BLaER1 treated with 17β-estradiol and CSF1 and Interleukin-3, amounts not matched to agents 10 nM and 100 nM (cell line): ENCODE measurements around the gene TWSG1.
"Not testable (repeated sequence)": the region's sequence is repeated elsewhere in the genome, so short reads cannot be mapped to it uniquely, and the experiment has no call there.

Source experiments
- H3K27ac ChIP-seq, 11 experiments: shearing (Covaris generic); formaldehyde crosslinking; 2 replicates each; pipeline ENCODE4 v1.8.1; 2022
- H3K27me3 ChIP-seq, 11 experiments: shearing (Covaris generic); formaldehyde crosslinking; 2 replicates each; pipeline ENCODE4 v1.8.1; 2022
- H3K36me3 ChIP-seq, 11 experiments: shearing (Covaris generic); formaldehyde crosslinking; 2 replicates each; pipeline ENCODE4 v1.8.1; 2022
- H3K4me1 ChIP-seq, 10 experiments: shearing (Covaris generic); formaldehyde crosslinking; 2 replicates each; pipeline ENCODE4 v1.8.1; 2022
- H3K4me2 ChIP-seq, 11 experiments: shearing (Covaris generic); formaldehyde crosslinking; 2 replicates each; pipeline ENCODE4 v1.8.1; 2022
- H3K4me3 ChIP-seq, 10 experiments: shearing (Covaris generic); formaldehyde crosslinking; 2 replicates each; pipeline ENCODE4 v1.8.1; 2022
- H3K9ac ChIP-seq, 11 experiments: shearing (Covaris generic); formaldehyde crosslinking; 2 replicates each; pipeline ENCODE4 v1.8.1; 2022
- H3K9me3 ChIP-seq, 11 experiments: shearing (Covaris generic); formaldehyde crosslinking; replicated peaks in 1 of 11; 2 replicates each; pipeline ENCODE4 v1.8.1; 2022
- H4K20me1 ChIP-seq, 11 experiments: shearing (Covaris generic); formaldehyde crosslinking; 2 replicates each; pipeline ENCODE4 v1.8.1; 2022
- Cebpa-rat ChIP-seq, 11 experiments: shearing (Covaris generic); IDR thresholded peaks; 2 replicates each; pipeline ENCODE4 v1.8.1; 2022

The TWSG1 gene

GRCh38 chr18:9431296-9431695, 96.7 kb downstream of the TWSG1 start:
- Histone ChIP-seq H3K9ac (no peak overlapping the region), H3K4me2 (no peak overlapping the region), H3K9me3 (peaks cover 11 to 44% (median 22%) of the 10 kb centered on the region in 11 experiments; a peak in 21 of 22 replicates), H3K27ac (no peak overlapping the region), H4K20me1 (no peaks in the 10 kb centered on the region), H3K36me3 (no peaks in the 10 kb centered on the region), H3K4me1 (peaks cover 7 to 21% (median 14%) of the 10 kb centered on the region in 10 experiments; a peak in 19 of 20 replicates), H3K27me3 (no peaks in the 10 kb centered on the region), H3K4me3 (no peak overlapping the region)
- TF ChIP-seq Cebpa-rat (IDR thresholded peaks at IDR 0.05): no peak

- Histone ChIP-seq H3K4me2 (peak overlapping the region; percentile 10 to 71 (median 58)), H3K27ac (peak overlapping the region in 8 of 11 experiments; percentile 18 to 60 (median 46); a peak in 12 of 22 replicates), H3K4me1 (peaks cover 7 to 17% (median 14%) of the 10 kb centered on the region in 10 experiments; a peak in 19 of 20 replicates), H3K9ac (0 out of 22 replicates have a peak overlapping the region, but pooled peaks of 2 of the 11 experiments have one; percentile 19 to 38), H3K9me3 (peaks cover 11 to 42% (median 22%) of the 10 kb centered on the region in 11 experiments; a peak in 21 of 22 replicates)
- H3K36me3 ChIP-seq, H3K27me3 ChIP-seq, H3K4me3 ChIP-seq, H4K20me1 ChIP-seq: not testable (repeated sequence)
Measured at GRCh38 chr18:9433122-9433521, 98.5 kb downstream of the TWSG1 start.

GRCh38 chr18:9433671-9434121, 99.1 kb downstream of the TWSG1 start:
- TF ChIP-seq Cebpa-rat (IDR thresholded peaks at IDR 0.05): no peak
- Histone ChIP-seq H3K4me3 (peak overlapping the region in 1 of 10 experiments; percentile 6; a peak in 1 of 20 replicates), H3K4me1 (peaks cover 7 to 17% (median 14%) of the 10 kb centered on the region in 10 experiments; a peak in 19 of 20 replicates)

GRCh38 chr18:9434122-9434701, 99.6 kb downstream of the TWSG1 start:
- peaks cover 7 to 17% (median 14%) of the 10 kb centered on the region in 10 experiments; a peak in 19 of 20 replicates for H3K4me1 ChIP-seq
- TF ChIP-seq Cebpa-rat (IDR thresholded peaks at IDR 0.05): no peak
- H3K27me3 ChIP-seq: no peaks in the 10 kb centered on the region
- H3K4me3 ChIP-seq: no peak overlapping the region
- peaks cover 11 to 38% (median 22%) of the 10 kb centered on the region in 11 experiments; a peak in 21 of 22 replicates for H3K9me3 ChIP-seq
- H3K27ac ChIP-seq: peak overlapping the region in 6 of 11 experiments; percentile 7 to 69 (median 52); a peak in 6 of 22 replicates
- H3K36me3 ChIP-seq: no peaks in the 10 kb centered on the region
- H3K9ac ChIP-seq: peak overlapping the region in 4 of 11 experiments; percentile 36 to 52 (median 44); a peak in 3 of 22 replicates
- H3K4me2 ChIP-seq: peak overlapping the region in 8 of 11 experiments; percentile 15 to 71 (median 47); a peak in 10 of 22 replicates
- no peaks in the 10 kb centered on the region for H4K20me1 ChIP-seq

More at GRCh38 chr18:9433671-9434121, 99.1 kb downstream of the TWSG1 start:
- Histone ChIP-seq H3K27ac (peak overlapping the region in 8 of 11 experiments; percentile 18 to 69 (median 49); a peak in 12 of 22 replicates), H3K9ac (peak overlapping the region in 3 of 11 experiments; percentile 19 to 52 (median 45); a peak in 2 of 22 replicates), H3K4me2 (peak overlapping the region; percentile 10 to 71 (median 58)), H3K9me3 (peaks cover 11 to 38% (median 22%) of the 10 kb centered on the region in 11 experiments; a peak in 21 of 22 replicates), H3K27me3 (no peaks in the 10 kb centered on the region), H3K36me3 (no peaks in the 10 kb centered on the region), H4K20me1 (no peaks in the 10 kb centered on the region)

- H3K4me2 ChIP-seq: no peak overlapping the region
- TF ChIP-seq Cebpa-rat (IDR thresholded peaks at IDR 0.05): no peak
- no peak overlapping the region for H3K27ac ChIP-seq
- H3K36me3 ChIP-seq: no peaks in the 10 kb centered on the region
- H3K9me3 ChIP-seq: peaks cover 8 to 38% (median 22%) of the 10 kb centered on the region in 11 experiments; a peak in 21 of 22 replicates
- no peak overlapping the region for H3K9ac ChIP-seq
- H3K4me3 ChIP-seq: no peak overlapping the region
- H4K20me1 ChIP-seq: no peaks in the 10 kb centered on the region
- no peaks in the 10 kb centered on the region for H3K27me3 ChIP-seq
- peaks cover 7 to 17% (median 14%) of the 10 kb centered on the region in 10 experiments; a peak in 19 of 20 replicates for H3K4me1 ChIP-seq
Measured at GRCh38 chr18:9435041-9435440, 100.5 kb downstream of the TWSG1 start.

- H4K20me1 ChIP-seq: no peaks in the 10 kb centered on the region
- H3K9ac ChIP-seq: no peak overlapping the region
- H3K36me3 ChIP-seq: no peaks in the 10 kb centered on the region
- H3K4me3 ChIP-seq: no peak overlapping the region
- no peak overlapping the region for H3K27ac ChIP-seq
- TF ChIP-seq Cebpa-rat (IDR thresholded peaks at IDR 0.05): no peak
- peaks cover 2 to 26% (median 14%) of the 10 kb centered on the region in 11 experiments; a peak in 20 of 22 replicates for H3K9me3 ChIP-seq
- H3K27me3 ChIP-seq: no peaks in the 10 kb centered on the region
- H3K4me2 ChIP-seq: no peak overlapping the region
- H3K4me1 ChIP-seq: peaks cover 7 to 17% (median 14%) of the 10 kb centered on the region in 10 experiments; a peak in 19 of 20 replicates
Measured at GRCh38 chr18:9436206-9436929, 101.8 kb downstream of the TWSG1 start.

GRCh38 chr18:9437021-9437437, 102.5 kb downstream of the TWSG1 start:
- H3K4me1 ChIP-seq: peaks cover 7 to 17% (median 14%) of the 10 kb centered on the region in 10 experiments; a peak in 19 of 20 replicates
- H3K9ac ChIP-seq: no peak overlapping the region
- no peaks in the 10 kb centered on the region for H4K20me1 ChIP-seq
- H3K27ac ChIP-seq: no peak overlapping the region
- H3K4me2 ChIP-seq: no peak overlapping the region
- no peaks in the 10 kb centered on the region for H3K36me3 ChIP-seq
- H3K9me3 ChIP-seq: peaks cover 0 to 20% (median 11%) of the 10 kb centered on the region in 11 experiments; a peak in 17 of 22 replicates
- H3K27me3 ChIP-seq: no peaks in the 10 kb centered on the region
- no peak for TF ChIP-seq Cebpa-rat (IDR thresholded peaks at IDR 0.05)
- H3K4me3 ChIP-seq: no peak overlapping the region

- H3K27me3 ChIP-seq: no peaks in the 10 kb centered on the region
- peaks cover 0 to 16% (median 7%) of the 10 kb centered on the region in 11 experiments; a peak in 13 of 22 replicates for H3K9me3 ChIP-seq
- H4K20me1 ChIP-seq: no peaks in the 10 kb centered on the region
- no peak overlapping the region for H3K4me2 ChIP-seq
- H3K9ac ChIP-seq: no peak overlapping the region
- H3K27ac ChIP-seq: no peak overlapping the region
- TF ChIP-seq Cebpa-rat (IDR thresholded peaks at IDR 0.05): no peak
- H3K4me1 ChIP-seq: peaks cover 7 to 17% (median 14%) of the 10 kb centered on the region in 10 experiments; a peak in 19 of 20 replicates
- H3K36me3 ChIP-seq: no peaks in the 10 kb centered on the region
- no peak overlapping the region for H3K4me3 ChIP-seq
Measured at GRCh38 chr18:9437672-9438071, 103.1 kb downstream of the TWSG1 start.

- no peak overlapping the region for H3K4me3 ChIP-seq
Measured at GRCh38 chr18:9441061-9441460, 106.5 kb downstream of the TWSG1 start.

More at GRCh38 chr18:9441061-9441460, 106.5 kb downstream of the TWSG1 start:
- TF ChIP-seq Cebpa-rat (IDR thresholded peaks at IDR 0.05): no peak
- Histone ChIP-seq H3K36me3 (no peaks in the 10 kb centered on the region), H3K27ac (no peak overlapping the region), H4K20me1 (no peaks in the 10 kb centered on the region), H3K4me2 (no peak overlapping the region), H3K9me3 (peaks cover 0 to 5% (median under 1%) of the 10 kb centered on the region in 11 experiments; a peak in 13 of 22 replicates), H3K9ac (no peak overlapping the region), H3K4me1 (no peaks in the 10 kb centered on the region), H3K27me3 (no peaks in the 10 kb centered on the region)
